Measurements from ENCODE around the gene ALDH3A2.

ALDH3A2 gene

DNA sequence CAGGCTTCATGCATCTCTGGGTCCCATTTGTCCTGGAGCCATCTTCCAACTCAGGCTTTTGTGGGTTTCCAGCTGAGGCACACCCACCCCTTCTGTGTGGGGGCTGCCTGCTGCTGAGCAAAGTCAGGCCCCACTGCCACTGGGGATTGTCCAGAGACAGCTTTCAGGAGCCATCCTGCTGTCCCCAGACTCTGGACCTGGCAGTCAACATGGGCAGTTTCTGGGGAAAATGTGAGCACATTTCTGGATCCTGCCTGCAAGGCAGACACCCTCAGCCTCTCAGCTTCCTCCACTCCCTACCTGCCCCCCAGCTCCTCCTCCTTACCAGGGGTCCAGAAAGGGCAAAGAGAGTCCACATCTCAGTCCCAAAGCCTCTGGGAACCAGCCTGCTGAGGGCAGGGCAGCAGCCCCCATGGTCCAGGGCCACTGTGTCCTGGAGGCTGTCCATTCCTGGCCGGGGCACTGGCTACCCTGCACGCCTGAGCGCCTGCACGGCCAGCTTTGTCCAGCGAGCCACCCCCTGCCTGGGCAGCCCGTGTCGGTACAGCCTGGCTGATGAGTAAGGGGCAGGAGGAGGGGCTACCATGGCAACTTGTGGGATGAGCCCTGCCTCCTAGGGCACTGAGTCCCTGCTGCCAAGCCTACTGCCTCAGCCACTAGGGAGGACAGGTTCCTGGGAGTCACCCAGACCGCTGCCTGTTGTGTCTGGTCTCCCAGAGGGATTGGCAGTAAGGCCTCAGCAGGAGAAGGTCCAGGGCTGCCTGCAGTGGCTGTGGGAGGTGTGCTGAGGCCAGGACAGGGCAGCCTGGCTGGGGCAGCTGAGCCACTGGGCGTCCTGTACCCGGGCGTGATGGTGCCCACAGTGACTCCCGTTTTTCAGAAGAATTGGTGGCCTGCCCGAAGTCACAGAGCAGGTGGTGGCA lies 67.8 kb downstream of the ALDH3A2 start, which contains the start of gene SLC47A2:
SLC47A2 (minus strand) TSS at position 477 of the 923 bp plus-strand sequence; CDS start at position 448, 29 bp downstream.
- no peak for DNase-seq (ENCODE audit: low spot score)

DNA sequence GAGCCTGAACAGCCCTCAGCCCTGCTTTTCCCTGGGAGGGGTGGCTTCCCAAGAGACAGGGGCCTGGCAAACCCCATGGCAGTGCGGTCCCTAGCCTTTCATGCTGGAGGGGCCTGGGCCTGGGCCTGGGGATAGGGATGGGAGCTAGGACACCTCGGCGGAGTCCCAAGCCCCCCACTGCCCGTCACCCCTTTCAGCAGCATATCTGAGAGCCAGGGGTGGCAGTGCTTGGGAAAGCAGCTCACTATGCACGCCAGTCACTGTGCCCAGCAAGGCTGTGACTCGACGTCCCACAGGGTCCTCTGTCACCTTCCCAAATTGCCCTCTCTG lies 68.4 kb downstream of the ALDH3A2 start:
- DNase-seq (ENCODE audit: low spot score) = no peak

DNA sequence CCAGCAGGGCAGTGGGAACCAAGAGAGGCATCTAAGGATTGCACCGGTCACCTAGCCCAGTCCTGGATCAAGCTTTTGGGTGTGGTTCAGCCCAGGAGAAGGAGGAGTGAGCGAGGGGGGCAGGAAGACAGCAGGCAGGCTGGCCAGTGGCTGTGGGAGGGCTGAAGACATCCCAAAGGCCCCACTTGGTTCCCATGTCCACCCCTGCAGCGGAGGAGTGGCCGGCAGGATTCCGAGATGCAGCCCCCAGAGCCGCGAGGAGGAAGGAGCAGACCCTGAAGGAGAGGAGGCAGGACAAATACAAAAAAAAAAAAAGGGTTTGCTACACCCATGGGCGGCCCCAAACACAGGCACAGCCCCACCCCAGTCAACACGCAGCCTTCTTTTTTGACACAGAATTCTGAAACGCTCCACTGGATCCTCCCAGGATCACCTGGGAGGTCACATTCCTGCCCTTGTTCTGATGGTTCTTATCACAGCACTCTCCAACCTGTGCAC lies 68.9 kb downstream of the ALDH3A2 start:
- no peak for DNase-seq (ENCODE audit: low spot score)

DNA sequence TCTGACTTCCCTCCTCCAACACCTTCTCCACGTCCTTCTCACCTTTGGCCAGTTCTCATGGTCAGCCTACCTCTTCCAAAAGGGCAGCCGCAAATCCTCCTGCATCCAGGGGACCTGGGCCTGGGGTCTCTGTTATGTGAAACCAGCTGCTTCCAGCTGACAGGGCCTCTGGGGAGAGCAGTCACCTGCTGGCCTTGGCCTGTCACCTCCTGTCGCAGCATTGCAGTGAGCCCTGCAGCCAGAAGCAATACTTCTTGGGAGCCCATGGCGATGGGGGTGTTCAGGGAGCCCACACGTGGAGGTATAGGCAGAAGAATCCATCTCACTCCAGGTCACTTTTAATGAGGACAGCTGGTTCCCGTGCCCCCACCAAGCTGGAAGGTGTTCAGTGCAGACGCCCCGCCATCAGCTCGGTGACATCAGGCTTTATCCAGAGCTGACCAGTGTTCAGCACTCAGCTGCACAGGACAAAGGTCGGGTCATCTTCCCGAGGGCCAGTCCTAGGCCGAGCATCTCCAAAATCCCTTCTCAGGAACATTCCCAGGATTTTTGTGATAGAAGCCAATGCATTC lies 69.6 kb downstream of the ALDH3A2 start:
- DNase-seq (ENCODE audit: low spot score) = no peak

DNA sequence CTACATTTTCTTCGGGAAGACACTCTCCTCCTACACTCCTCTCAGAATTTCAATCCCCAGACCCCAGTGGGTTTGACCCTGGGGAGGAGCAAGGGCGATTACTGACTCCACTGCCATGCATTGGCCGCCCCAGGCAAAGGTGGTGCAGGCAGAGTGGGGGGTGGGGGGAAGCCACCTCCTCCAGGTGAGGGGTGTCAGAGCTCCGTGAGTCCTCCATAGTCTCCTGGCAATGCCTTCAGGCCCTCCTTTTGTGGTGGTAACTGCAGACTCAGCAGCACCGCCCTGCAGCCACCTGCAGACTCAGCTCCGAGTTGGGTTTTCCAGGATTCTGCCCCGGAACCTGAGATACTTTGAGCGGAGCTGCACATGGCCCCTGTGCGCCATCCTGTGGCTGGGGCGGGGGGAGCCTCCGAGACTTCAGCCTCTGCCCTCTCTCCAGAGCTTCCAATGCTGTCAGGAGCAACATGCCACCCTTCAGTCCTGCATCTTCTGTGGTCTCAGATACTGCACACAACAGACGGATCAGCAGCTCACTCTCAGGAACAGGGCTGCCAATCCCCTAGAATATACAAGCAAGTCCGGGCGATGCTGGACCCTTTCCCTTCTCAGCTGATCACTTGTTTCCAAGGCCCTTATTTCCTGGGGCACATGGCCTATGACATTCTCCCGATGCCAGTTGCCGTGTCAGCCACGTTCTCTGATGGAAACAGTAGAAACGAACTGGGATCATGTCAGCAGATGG lies 70.2 kb downstream of the ALDH3A2 start:
- DNase-seq (ENCODE audit: low spot score) = no peak

DNA sequence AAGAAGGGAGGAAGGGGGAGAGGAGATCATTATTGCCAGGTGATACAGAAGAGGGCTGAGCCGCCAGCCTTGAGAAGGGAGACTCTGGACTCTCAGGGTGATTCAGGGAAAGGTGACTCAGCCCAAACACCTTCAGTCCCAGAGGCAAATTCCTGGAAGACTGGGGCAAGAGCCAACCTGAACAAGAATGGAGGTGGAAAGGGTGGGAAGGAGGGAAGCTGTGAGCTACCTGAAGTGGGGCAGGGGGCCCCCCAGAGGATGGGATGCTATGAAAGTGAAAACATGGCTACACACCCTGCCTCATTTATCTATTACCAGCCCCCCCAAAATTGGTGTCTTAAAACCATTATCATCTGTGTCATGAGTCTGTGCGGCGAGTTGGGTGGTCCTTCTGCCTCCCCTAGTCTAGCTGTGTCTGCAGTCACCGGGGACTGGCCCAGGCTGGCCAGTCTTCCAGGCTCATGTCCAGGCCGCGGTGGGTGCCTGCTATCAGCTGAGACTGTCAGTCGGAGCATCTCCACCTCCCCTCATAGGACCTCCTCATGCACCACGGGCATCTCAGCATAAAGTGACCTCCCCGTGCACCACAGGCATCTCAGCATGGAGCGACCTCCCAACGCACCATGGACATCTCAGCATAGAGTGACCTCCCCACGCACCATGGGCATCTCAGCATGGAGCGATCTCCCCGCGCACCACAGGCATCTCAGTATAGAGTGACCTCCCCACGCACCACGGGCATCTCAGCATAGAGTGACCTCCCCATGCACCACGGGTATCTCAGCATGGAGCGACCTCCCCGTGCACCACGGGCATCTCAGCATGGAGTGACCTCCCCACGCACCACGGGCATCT lies 71.0 kb downstream of the ALDH3A2 start:
- no peak for DNase-seq (ENCODE audit: low spot score)

DNA sequence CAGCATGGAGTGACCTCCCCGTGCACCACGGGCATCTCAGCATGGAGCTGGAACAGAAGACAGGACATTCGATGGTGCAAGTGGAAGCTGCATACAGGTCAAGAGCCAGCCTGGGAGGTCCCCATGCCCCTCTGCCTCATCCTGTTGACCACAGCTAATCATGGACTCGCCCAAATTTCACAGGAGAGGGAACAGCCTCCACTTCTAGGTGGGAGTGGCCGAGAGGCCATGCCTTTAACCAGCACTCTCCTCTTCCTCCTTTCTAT lies 71.6 kb downstream of the ALDH3A2 start:
- DNase-seq (ENCODE audit: low spot score) = no peak

DNA sequence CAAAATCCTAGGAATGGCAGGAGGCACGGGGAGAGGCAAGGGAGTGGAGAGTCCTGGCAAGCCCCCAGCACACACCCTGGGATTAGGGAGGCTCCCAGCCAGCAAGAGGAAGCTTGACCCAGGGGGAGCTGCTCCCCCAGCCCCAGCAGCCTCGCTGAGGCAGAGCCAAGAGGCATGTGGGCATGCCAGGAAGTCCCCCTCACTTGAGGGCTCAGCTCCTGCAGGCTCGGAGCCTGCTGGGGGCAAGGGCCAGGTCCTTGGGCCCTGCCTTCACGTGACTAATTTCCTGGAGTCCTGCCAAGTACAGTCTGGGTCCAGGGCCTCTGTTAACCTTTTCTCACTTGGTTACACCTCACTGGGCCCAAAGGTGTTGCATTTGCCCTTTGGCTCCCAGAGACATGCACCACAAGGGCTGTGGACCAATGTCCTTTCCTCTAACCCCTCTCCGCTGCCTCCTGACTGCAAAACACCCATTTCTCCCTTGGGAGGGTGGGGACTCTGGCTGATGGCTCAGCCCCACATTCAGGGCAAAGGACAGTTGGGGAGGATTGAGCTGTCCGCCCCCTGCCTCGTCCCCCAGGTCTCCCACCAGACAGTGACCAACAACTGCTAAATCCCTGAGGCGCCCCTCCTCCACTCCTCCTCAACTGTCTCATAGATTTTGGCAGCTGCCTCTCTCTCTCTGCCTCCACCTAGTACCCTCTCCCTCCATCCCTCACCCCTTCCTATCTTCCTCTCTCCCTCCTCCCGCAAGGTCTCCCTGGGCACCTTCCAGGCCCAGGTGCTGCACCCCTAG lies 72.3 kb downstream of the ALDH3A2 start:
- DNase-seq (ENCODE audit: low spot score) = no peak

DNA sequence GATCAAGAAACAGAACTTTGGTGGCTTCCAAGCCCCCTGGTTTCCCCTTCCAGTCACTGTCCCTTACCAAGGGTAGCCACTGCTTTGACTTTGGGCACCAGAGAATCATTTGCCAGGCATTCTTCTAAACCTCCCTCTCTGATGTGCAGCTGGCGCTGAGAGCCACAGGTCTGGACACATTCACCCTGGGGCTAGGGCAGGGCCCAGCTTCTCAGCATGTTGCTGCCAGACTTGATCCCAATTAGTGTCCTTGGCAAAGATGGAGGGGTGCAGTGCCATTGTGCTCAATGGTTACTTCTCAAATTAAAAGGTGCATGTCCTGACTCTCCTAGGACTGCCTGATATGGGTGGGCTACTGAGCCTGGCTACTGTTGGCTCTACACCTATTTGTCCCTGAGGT lies 75.4 kb downstream of the ALDH3A2 start:
- DNase-seq (ENCODE audit: low spot score) = no peak

DNA sequence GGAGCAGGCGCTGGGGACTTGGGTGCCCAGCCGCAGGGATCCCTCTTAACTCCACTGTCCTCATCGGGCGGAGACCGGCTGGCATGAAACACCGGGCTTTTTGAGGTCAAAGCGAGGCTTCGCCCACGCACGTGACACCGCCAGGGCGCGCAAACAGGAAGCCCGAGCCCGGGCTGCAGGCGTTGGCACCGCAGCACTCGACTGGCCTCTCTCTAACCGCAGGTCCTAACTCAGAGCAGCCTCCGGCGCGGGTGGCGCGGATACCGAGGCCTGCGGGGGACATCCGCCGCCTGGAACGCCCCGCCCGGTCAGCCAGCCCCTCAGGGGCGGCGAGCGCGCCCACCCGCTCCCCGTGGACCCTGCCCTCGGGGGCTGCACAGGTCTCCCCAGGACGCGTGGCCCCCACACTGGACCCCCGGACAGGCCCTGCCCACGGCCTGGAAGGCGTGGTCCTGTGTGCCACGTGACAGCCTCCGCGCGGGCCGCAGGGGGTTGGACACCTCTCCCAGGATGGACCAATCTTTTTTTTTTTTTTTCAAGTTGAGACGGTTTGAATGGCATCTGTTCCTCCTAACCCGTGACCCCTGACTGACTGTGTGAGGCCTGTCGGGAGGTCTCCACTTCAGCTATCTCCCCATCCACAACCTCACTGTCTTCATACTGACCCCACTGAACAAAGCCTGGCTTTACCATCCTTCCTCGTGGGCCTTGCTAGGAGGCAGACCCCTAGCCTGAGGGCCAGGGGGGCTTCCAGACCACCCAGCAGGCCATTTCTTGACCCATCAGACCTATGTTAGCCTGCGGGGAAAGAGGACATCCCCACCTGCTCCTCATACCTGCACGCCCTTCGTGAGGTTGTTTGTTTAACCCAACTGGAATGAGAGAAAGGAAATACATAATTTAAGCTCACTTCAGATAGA lies 76.2 kb downstream of the ALDH3A2 start:
- peak; percentile 34 for DNase-seq (ENCODE audit: low spot score)

DNA sequence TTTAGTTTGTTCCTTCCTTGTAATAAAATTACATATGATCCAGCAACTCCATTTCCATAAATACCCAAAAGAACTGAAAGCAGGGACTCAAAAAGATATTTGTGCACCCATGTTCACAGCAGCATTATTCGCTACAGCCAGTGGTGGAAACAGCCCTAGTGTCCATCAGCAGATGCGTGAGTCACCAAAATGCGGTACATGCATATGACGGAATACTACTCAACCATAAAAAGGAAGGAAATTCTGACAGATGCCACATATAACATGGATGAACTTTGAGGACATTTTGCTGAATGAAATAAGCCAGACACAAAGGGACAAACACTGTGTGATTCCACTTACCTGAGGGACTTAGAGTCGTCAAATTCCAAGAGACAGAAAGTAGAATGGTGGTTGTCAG lies 76.9 kb downstream of the ALDH3A2 start:
- DNase-seq (ENCODE audit: low spot score) = no peak

DNA sequence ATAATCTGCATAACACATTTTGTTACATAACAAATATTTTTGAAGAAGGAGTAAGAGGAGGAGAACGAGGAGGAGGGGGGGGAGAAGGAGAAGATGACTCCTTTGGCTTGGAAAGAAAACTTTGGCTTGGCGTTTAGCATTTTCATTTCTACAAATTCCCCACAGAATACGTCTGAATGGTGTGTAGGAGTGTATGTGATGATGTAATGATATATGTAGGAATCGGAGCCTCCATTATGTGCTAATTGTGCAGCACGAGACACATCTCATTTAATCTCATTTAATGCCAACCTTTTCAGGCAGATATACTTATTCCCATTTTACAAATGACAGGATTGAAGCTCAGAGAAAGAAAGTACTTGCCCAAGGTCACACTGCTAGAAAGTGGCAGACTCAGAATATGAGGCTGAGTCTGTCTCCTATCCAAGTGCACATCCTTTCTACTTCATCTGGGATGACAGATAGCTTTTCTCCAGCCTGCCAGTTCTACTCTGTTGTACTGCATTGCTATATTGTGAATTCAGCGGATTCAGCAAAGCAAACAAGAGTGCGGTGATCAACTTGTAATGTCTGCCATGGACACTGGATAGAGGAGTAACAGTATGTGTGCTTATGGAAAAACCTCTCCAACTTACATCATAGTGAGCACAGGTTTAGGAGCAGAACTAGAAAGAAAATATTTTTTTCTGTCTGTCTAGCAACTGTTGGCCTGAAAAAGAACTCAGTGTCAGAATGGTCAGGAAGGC lies 78.3 kb downstream of the ALDH3A2 start:
- DNase-seq (ENCODE audit: low spot score) = peak; percentile 75
